SU-DHL-6 (cell line): ENCODE data around the gene CNTF.

Experiments
- H2AFZ ChIP-seq: fragments of 200-600 bp; sonication (generic); 2 replicates; pipeline ENCODE4 v1.6.1; 2014; ENCODE audit warnings: low read depth, mild to moderate bottlenecking, moderate library complexity, mixed read lengths, antibody characterized with exemption, low read length; ENCODE audit not compliant: severe bottlenecking
- H3F3A ChIP-seq: fragments of 200-600 bp; shearing (Covaris generic); 2 replicates; pipeline ENCODE4 v1.6.0; 2016; ENCODE audit warnings: antibody characterized with exemption, mild to moderate bottlenecking; ENCODE audit not compliant: insufficient read depth
- H3K27ac ChIP-seq: fragments of 200-600 bp; sonication (generic); 2 replicates; pipeline ENCODE4 v1.5.1; 2016; ENCODE audit warnings: low read depth, mild to moderate bottlenecking, low read length, moderate library complexity, mixed read lengths
- H3K27me3 ChIP-seq: fragments of 200-600 bp; sonication (generic), shearing (Covaris generic); 2 replicates; pipeline ENCODE4 v1.6.0; 2014; ENCODE audit warnings: mild to moderate bottlenecking, low read length
- H3K36me3 ChIP-seq: fragments of 200-600 bp; sonication (generic); 2 replicates; pipeline ENCODE4 v1.6.1; 2014; ENCODE audit warnings: mild to moderate bottlenecking, low read length, mixed read lengths
- H3K4me2 ChIP-seq: fragments of 300-600, 200-600 bp; shearing (Covaris generic), sonication (generic); 2 replicates; pipeline ENCODE4 v1.6.0; 2014; ENCODE audit warnings: low read length, low read depth, mild to moderate bottlenecking; ENCODE audit not compliant: poor library complexity, severe bottlenecking
- H3K4me3 ChIP-seq: fragments of 200-600 bp; sonication (generic); 2 replicates; pipeline ENCODE4 v1.5.1; 2014; ENCODE audit warnings: antibody characterized with exemption, low read length, mild to moderate bottlenecking, mixed read lengths; ENCODE audit not compliant: insufficient read depth, poor library complexity, severe bottlenecking
- H3K79me2 ChIP-seq: fragments of 200-600 bp; sonication (generic); 2 replicates; pipeline ENCODE4 v1.6.1; 2014; ENCODE audit warnings: mild to moderate bottlenecking, low read length, moderate library complexity; ENCODE audit not compliant: insufficient read depth
- H3K9ac ChIP-seq: fragments of 200-600 bp; sonication (generic); 2 replicates; pipeline ENCODE4 v1.7.0; 2014; ENCODE audit warnings: mild to moderate bottlenecking, low read length
- H3K9me2 ChIP-seq: fragments of 200-600 bp; sonication (generic); replicated peaks from 2 replicates; pipeline ENCODE4 v1.6.1; 2014; ENCODE audit warnings: low read length; ENCODE audit not compliant: insufficient read depth
- H3K9me3 ChIP-seq: fragments of 200-600 bp; sonication (generic); 2 replicates; pipeline ENCODE4 v1.6.1; 2014; ENCODE audit warnings: low read length, mixed read lengths; ENCODE audit not compliant: insufficient read depth
- H4K20me1 ChIP-seq: fragments of 200-600 bp; sonication (generic); 2 replicates; pipeline ENCODE4 v1.6.1; 2014; ENCODE audit warnings: low read depth, mild to moderate bottlenecking, antibody characterized with exemption, low read length, moderate library complexity, mixed read lengths
- EZH2phosphoT487 ChIP-seq: fragments of 200-600 bp; sonication (generic), shearing (Covaris generic); conservative IDR thresholded peaks from 2 replicates; pipeline ENCODE4 v1.6.1; 2018; ENCODE audit warnings: mild to moderate bottlenecking, antibody characterized with exemption, low read length, moderate library complexity, mixed read lengths
- TF ChIP-seq, protein P1 (sequence below): fragments of 200-600 bp; sonication (generic); IDR thresholded peaks from one replicate; pipeline ENCODE4 v1.5.1; 2017; ENCODE audit warnings: antibody characterized with exemption, mild to moderate bottlenecking, low read length, moderate library complexity; ENCODE audit not compliant: insufficient read depth, poor library complexity, severe bottlenecking

Gene CNTF

DNA sequence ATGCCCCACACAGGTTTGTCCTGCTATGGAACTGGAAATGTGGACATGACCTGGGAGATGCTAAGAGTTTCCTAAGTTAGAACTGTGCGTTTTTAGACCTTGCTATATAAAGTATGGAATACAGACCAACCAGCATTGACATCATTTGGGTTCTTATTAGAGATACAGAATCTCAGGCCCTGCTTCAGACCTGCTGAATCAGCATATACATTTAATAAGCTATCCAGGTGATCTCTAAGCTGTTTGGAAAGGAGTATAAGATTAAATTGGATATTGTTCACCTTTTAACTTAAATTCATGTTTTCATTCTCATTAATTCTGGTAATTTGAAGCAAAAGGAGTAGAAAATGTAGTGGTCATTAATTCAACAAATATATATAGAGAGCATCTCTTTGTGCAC, 6.9 kb upstream of the CNTF start:
- H3F3A ChIP-seq, result 0 out of 2 replicates have a peak, but pooled peaks cover 2% of the 10 kb centered on the region
- H3K36me3 ChIP-seq, result peaks cover 86% of the 10 kb centered on the region
- no peak overlapping the region for H3K4me2 ChIP-seq
- peaks cover 10% of the 10 kb centered on the region for H3K79me2 ChIP-seq
- no peak overlapping the region for H3K9ac ChIP-seq
- no peaks in the 10 kb centered on the region for H3K9me2 ChIP-seq
- no peak overlapping the region for H3K4me3 ChIP-seq
- TF ChIP-seq EZH2phosphoT487, result no peak
- TF ChIP-seq, protein P1, sequence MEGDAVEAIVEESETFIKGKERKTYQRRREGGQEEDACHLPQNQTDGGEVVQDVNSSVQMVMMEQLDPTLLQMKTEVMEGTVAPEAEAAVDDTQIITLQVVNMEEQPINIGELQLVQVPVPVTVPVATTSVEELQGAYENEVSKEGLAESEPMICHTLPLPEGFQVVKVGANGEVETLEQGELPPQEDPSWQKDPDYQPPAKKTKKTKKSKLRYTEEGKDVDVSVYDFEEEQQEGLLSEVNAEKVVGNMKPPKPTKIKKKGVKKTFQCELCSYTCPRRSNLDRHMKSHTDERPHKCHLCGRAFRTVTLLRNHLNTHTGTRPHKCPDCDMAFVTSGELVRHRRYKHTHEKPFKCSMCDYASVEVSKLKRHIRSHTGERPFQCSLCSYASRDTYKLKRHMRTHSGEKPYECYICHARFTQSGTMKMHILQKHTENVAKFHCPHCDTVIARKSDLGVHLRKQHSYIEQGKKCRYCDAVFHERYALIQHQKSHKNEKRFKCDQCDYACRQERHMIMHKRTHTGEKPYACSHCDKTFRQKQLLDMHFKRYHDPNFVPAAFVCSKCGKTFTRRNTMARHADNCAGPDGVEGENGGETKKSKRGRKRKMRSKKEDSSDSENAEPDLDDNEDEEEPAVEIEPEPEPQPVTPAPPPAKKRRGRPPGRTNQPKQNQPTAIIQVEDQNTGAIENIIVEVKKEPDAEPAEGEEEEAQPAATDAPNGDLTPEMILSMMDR, result no peak
- H2AFZ ChIP-seq, result no peak overlapping the region
- H3K9me3 ChIP-seq, result no peaks in the 10 kb centered on the region
- no peaks in the 10 kb centered on the region for H4K20me1 ChIP-seq
- H3K27me3 ChIP-seq, result no peaks in the 10 kb centered on the region
- no peak overlapping the region for H3K27ac ChIP-seq

DNA sequence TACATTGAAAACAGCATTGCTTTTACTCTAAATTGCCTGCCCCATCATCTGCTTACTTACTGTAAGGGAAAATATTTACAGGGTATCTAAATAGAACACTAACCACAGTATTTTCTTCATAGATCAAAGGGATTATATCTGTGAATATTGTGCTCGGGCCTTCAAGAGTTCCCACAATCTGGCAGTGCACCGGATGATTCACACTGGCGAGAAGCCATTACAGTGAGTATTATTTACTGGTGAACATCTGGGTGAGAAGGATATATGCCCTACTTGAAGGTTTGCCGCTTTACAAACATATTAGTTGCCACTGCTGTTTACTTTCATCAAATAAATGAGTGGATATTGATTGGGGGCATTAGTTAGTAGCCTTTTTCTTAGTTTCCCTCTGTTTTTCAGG, 5.9 kb upstream of the CNTF start:
- peaks cover 5% of the 10 kb centered on the region; the same call in 1 of the 2 replicates for H3K79me2 ChIP-seq
- H3K4me3 ChIP-seq, result no peak overlapping the region
- H4K20me1 ChIP-seq, result no peaks in the 10 kb centered on the region
- no peaks in the 10 kb centered on the region for H3F3A ChIP-seq
- H3K27me3 ChIP-seq, result no peaks in the 10 kb centered on the region
- H3K9me2 ChIP-seq, result no peaks in the 10 kb centered on the region
- H3K4me2 ChIP-seq, result no peak overlapping the region
- H3K9me3 ChIP-seq, result no peaks in the 10 kb centered on the region
- H3K9ac ChIP-seq, result no peak overlapping the region
- TF ChIP-seq, protein P1, result no peak
- TF ChIP-seq EZH2phosphoT487, result no peak
- H3K36me3 ChIP-seq, result peaks cover 83% of the 10 kb centered on the region
- H3K27ac ChIP-seq, result no peak overlapping the region
- no peak overlapping the region for H2AFZ ChIP-seq

DNA sequence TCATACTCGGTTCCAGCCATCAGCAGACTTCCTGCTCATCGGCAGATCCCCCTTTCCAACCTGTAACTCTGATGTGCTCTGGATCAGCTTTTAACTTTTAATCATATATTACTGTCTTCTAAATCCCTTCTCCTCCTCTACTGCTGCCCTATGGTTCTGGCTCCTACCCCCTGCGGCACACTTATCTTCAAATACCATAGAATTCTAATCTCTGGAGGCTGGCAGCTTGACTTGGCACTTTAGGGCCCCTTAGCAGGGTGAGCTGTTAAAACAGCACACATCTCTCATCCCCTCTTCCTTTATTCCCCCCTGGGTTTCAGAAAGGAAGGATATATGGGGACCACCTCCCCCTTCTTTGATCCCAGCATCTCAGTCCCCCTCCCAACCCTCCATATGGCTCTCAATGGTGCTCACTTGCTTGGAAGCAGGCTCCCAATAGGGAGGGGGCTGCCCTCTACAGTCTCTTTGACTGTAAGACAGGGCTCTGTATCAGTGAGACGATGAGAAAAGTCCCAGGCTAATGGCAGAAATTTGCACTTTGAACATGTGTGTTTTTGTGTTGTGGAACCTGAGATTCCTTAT, 4.4 kb upstream of the CNTF start:
- no peaks in the 10 kb centered on the region for H4K20me1 ChIP-seq
- H3K4me2 ChIP-seq, result no peak overlapping the region
- H3K79me2 ChIP-seq, result peaks cover 5% of the 10 kb centered on the region; the same call in 1 of the 2 replicates
- TF ChIP-seq, protein P1, result no peak
- TF ChIP-seq EZH2phosphoT487, result no peak
- no peak overlapping the region for H2AFZ ChIP-seq
- H3K36me3 ChIP-seq, result peaks cover 81% of the 10 kb centered on the region
- no peak overlapping the region for H3K4me3 ChIP-seq
- no peak overlapping the region for H3K9ac ChIP-seq
- no peaks in the 10 kb centered on the region for H3F3A ChIP-seq
- no peaks in the 10 kb centered on the region for H3K27me3 ChIP-seq
- H3K9me2 ChIP-seq, result no peaks in the 10 kb centered on the region
- no peaks in the 10 kb centered on the region for H3K9me3 ChIP-seq
- no peak overlapping the region for H3K27ac ChIP-seq
